Airway epithelial cell (primary cell): Measurements from ENCODE around the gene MPP1. TPM values are rescaled to one million over a fixed set of nuclear protein-coding genes. Genes with fewer than 3 reads are reported as not detected.

Experiments
- total RNA-seq: library from RNA; depleted of rRNA; stranded (reverse); fragments of >200 nt; gene quantifications from 2 replicates; pipeline ENCODE4 v1.2.3, GENCODE V29; 2015

Gene MPP1
- 0.46 and 2.5 TPM in 2 replicates for total RNA-seq

DNA sequence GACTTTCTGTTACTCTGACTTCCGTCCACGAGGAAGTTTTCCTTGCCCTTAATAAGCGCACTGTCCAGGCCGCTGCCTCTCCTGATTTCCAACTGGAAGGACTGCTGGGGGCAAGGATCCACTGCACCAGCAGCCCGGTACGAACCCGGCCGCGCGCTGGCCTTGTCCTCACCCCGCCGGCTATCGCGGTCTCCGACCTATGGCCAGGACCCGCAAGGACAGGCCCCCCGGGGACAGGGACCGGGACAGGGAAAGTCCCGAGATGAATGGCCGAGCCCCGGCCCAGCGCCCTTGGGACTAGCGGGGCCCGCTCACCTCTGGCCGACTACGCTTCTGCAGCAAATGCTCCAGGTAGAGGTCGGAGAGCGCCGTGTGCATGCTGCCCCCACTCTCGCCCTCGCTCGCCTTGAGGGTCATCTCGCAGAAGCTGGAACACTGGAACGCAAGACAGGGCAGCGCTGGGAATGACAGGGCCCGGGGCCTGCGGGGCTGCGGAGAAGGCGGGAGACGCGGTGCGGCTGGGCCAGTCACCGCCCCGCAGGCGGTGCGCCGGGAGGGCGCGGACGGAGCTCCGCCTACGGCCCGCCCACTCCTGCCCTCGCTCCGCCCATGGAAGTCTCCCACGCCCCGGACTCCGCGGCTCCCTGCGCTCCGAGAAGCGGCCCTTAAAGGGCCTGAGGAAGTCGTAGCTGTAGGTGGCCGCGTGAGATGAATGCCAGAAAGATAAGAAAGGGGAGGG, at the start of gene MPP1:
MPP1 (minus strand) TSS at position 529 of the 739 bp plus-strand sequence; CDS start at position 417, 112 bp downstream.

DNA sequence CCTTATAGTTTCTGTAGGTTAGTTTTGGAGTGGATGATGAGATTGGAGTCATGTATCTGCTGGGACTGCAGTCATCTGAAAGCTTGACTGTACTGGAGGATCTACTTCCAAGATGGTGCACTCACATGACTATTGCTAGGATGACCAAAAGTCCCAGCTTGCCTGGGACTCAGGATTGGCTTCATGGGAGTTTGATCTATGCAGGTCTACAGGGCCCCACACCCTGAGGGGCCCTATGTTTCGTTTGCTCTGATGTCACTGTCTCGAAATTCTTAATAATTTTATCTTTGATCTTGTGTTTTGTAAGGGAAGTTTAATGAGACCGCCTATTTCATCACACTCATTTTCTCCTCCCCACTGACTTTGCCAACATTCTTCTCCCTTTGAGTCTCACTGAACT, 29.3 kb upstream of the MPP1 start, which contains the start of gene SMIM9:
SMIM9 (minus strand) TSS at position 101 of the 400 bp plus-strand sequence. CDS start 3,806 bp downstream, outside the sequence.

DNA sequence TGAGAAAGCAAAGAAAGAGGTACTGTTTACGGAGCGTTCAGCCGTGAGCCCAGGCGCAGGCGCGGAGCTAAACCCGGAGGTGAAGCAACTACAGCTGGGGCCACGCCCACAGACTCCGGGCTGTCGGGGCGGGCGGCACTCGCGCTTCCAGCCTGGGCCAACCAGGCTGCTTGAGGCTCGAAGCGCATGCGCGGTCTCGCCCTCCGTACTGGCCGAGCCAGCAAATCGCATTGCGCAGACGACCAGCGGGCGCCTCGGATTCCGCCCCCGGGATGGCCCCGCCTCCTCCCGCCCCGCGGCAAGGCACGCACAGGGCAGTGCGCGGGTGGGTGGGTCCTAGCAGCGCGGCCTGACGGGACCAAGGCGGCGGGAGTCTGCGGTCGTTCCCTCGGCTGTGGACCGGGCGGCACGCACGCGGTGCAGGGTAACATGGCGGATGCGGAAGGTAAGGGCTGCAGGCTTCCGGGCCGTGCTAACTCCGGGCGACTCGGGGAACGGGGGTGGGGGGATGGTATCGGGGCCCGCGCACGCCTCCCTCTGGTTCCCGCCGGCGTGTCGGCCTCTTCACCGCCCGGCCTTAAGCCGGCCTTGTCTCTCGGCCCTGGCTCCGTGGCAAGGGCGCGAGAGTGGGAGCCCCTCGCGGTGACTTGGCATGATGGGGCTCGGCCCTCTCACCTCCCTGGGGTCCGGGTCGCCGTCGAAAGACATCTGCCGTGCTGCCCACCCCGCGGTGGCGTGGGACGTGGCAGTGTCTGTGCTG, 42.6 kb downstream of the MPP1 start, which contains the start of gene DKC1:
DKC1 (plus strand) TSS at position 328 of the 760 bp plus-strand sequence; CDS start at position 430, 102 bp downstream.

DNA sequence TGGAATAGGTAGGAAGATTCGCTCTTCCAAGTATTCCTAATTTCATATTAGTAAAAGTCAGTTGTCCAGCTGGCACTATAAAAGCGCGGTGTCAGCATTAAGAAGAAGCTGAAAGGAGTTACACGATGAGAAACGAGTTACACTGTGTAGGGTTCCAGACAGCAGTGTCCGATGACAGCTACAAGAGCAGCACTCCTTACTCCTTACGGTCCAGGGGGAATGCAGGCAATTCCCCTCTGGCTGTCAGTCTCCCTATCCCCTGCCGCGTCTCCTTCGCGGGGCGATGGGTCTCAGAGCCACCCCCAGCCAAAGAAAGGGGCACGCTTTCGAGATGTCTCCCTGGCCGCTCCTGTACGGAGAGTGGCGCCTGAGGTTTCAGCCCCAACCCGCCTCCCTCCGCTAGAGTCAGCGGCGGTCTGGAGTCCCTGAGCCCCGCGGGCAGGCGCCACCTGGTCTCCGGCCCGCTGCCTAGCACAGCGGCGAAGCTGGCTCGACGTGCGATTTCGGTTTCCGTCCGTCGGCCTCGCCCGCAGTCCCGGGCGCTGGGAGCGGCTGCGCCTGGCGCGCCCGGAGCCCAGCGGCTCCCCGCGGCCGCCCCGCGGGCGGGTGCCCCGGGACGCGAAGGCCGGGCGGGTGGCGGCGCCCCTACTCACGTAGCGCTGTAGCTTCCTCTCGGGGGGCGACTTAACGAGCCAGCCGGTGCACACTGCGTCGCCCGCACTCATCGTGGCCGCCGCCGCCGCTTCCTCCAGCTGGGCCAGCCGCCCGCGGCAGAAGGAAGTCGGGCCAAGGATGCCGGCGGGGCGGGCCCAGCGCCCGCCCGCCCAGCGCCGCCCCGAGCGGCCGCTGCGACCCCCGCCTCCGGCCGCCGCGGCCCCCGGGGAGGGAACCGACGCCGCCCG, 54.7 kb downstream of the MPP1 start, which contains the start of gene GAB3:
GAB3 (minus strand) TSS at position 777 of the 902 bp plus-strand sequence; CDS start at position 725, 52 bp downstream.

Other genes starting within 250 kb of the MPP1 start
- gene CTAG1A, start 220.4 kb downstream of the MPP1 start, total RNA-seq = not detected in 2 replicates
- gene CTAG1B, start 186.2 kb downstream of the MPP1 start, total RNA-seq = not detected in 2 replicates
- not detected in 2 replicates for gene CTAG2, start 151.9 kb downstream of the MPP1 start, total RNA-seq
- gene GAB3, start 54.4 kb downstream of the MPP1 start, total RNA-seq = not detected in 2 replicates
- 57.5 and 78.6 TPM in 2 replicates for gene DKC1, start 42.6 kb downstream of the MPP1 start, total RNA-seq
- gene SMIM9, start 29.2 kb upstream of the MPP1 start, total RNA-seq = not detected in 2 replicates
- gene F8A1, start 80.9 kb upstream of the MPP1 start, total RNA-seq = 3.0 and 4.5 TPM in 2 replicates
- gene F8, start 217.2 kb upstream of the MPP1 start, total RNA-seq = 0.33 and 0.49 TPM in 2 replicates
- gene FUNDC2, start 221.4 kb upstream of the MPP1 start, total RNA-seq = 32.9 and 50.9 TPM in 2 replicates